Activated CD4-positive, CD25-positive, alpha-beta regulatory T cell treated with anti-CD3 and anti-CD28 coated beads, Interleukin-2, amount 50 U/mL, for 72 hours (primary cell): ENCODE data around the gene MEF2A.

Source experiments
- DNase-seq: peaks from one replicate; pipeline ENCODE4 v3.0.0; 2021

Gene MEF2A

GRCh38 chr15:99564221-99565048 is 1.3 kb upstream of the MEF2A start:
- DNase-seq: no peak

- no peak for DNase-seq
Measured at GRCh38 chr15:99565049-99565298, 810 bp upstream of the MEF2A start.

DNA sequence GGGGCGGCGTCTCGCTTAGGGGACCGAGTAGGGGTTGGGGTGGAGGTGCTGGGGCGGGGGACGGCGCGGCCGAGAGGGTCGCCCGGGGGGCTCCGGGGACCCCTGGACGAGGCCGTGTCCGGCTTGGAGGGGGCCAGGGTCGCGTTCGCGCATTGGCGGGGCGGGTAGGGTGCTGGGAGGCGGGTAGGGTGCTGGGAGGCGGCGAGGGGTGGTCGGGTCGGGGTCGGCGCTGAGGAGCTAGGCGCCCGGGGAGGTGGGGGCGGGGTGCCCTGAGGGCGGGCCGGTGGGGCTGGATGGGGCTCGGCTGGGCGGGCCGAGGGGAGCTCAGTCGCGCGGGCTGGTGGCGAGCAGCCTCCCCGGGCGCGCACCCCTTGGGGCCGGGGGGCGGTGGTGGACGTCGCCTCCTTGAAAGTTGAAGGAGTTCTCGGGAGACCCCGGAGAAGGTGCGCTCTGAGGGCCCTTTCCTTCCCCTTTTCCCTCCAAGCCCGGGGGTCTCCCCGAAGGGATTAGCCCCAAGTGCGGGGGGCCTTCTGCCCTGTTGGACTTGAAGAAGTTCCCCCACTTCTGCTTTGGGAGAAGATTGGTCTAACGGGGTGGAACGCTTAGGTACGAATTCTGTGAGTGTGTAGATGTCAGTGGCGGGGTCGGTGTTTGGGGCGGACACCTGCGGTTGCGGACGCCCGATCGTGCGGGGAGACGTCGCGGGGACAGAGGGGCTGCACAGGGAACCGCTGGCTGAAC is 543 bp downstream of the MEF2A start:
- no peak for DNase-seq

DNA sequence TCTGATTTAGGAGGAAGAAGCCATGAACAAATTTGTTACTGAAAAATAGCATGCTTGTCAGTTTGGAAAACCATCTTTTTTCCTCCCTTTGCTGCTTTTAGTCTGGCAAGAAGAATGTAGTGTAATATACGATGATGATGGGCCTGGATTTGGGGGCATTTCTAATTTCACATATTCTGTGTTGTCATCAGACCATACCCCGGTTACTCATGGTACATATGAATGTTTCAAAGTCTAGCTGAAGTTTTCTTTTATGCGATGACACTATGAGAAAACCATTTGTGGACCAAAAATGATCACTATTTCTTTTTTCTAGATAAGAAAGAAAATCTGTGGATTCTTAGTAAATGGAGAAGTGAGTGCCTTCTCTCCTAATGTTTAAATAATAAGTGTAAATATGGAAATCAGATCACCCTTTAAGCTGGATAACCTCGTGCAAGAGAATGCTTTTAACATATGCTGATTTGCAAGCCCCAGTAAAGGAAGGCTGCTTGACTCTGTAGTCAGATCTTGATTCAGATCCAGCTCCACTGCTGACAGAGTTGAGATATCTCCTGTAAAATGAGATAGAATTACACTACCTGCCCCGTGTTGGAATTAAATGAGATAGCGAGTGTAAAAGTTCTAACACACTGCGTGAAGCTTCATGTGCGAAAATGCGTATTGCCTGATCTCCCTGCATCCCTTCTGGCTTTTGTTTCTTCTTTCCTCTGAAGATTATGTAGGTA is 3.0 kb downstream of the MEF2A start:
- no peak for DNase-seq

- DNase-seq: no peak
Measured at GRCh38 chr15:99571299-99571698, 5.5 kb downstream of the MEF2A start.

GRCh38 chr15:99574048-99574447 is 8.3 kb downstream of the MEF2A start:
- DNase-seq: no peak

DNA sequence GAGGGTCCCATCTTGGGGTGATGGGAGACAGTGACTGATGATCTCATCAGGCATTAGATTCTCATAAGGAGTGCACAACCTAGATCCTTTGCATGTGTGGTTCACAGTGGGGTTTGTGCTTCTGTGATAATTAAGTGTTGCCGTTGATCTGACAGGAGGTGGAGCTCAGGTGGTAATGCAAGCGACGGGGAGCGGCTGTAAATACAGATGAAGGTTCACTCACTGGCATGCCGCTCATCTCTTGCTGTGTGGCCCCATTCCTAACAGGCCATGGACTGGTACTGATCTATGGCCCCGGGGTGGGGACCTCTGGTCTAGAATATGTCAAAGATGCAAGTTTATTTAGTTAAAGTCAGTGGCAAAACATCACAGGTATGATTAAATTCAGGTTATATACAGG is 8.7 kb downstream of the MEF2A start:
- no peak for DNase-seq

- no peak for DNase-seq
Measured at GRCh38 chr15:99578809-99579208, 13.0 kb downstream of the MEF2A start.

DNA sequence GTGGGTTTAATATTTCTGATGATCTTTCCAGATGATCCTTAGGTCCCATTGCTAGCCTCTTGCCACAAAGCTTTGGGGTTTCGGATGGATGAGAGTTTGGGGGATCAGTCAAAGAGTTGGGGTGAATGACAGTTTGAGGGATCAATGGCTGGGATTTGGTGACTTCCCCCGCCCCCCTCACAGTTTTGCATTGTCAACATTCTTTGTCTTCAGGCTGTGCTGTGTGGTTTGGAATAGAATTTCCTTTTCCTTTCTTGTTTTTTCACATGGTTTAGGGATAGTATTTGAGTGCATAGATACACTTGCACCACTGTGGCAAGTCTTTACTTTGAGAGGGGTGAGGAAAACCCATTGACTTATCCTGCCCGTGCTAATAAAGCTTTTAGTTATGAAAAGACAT is 14.3 kb downstream of the MEF2A start:
- no peak for DNase-seq

DNA sequence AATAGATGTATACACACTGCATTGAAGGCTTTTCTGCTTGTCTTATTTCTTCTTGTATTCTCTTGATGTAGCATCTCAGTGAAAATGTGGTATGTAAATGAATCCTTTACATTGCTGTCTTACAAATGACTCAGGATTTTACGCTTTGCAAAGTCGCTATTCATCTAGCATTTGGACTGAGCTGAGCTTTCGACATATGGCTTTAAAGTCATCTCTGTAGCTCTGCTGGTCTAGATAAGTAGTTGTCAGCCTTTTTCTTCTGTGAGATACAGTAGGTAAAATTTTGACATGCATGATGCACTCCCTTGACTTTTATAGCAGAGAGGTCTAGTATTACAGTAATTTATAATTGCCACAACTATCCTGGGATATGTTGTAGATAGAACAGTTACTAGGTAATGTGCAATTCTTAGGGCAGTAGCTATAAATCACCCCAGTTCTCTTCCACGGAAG is 16.8 kb downstream of the MEF2A start:
- DNase-seq: no peak

- DNase-seq: no peak
Measured at GRCh38 chr15:99584081-99584600, 18.4 kb downstream of the MEF2A start.

- DNase-seq: no peak
Measured at GRCh38 chr15:99586121-99586520, 20.3 kb downstream of the MEF2A start.

DNA sequence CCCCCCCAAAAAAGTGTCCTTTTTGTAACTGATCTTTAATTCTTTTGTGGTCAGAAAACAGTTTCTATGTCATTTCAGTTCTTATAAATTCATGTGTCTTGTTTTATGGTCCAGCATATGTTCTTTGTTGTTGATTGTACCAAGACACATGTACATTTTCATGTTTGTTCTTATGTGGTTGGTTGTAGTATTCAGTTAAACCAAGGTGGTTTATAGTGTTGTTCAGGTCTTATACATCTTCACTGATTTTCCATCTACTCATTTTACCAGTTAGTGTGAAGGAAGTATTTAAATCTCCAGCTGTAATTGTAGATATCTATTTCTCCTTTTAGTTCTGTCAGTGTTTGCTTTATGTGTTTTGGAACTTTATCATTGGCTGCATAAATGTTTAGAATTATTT is 24.0 kb downstream of the MEF2A start:
- no peak for DNase-seq

DNA sequence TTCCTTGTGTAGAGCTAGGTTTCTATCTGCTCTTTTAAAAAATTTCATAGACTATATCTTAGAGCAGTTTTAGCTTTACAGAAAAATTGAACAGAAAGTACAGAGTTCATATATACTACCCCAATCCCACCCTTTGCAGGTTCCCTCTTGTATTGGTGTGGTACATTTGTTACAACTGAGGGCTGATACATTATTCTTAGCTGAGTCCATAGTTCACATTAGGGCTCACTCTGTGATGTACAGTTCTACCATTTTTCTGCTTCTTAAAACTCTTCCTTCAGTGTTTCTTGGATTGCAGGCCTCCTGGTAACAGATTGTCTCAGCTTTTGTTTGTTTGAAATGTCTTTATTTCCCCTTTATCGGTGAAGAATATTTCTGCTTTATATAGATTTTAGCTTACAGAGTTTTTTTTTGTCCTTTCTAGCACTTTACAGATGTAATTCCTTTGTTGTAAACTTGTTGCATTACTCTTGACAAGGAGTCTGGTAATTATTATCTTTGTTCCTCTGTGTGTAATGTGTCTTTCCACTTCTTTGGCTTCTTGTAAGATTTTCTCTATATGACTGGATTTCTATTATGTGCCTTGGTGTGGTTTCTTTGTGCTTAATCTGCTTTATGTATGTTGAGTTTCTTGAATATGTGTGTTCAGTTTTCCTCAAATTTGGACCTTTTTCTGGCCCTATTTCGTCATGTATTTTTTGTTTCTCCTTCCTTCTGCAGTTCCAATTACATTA is 25.3 kb downstream of the MEF2A start:
- no peak for DNase-seq

DNA sequence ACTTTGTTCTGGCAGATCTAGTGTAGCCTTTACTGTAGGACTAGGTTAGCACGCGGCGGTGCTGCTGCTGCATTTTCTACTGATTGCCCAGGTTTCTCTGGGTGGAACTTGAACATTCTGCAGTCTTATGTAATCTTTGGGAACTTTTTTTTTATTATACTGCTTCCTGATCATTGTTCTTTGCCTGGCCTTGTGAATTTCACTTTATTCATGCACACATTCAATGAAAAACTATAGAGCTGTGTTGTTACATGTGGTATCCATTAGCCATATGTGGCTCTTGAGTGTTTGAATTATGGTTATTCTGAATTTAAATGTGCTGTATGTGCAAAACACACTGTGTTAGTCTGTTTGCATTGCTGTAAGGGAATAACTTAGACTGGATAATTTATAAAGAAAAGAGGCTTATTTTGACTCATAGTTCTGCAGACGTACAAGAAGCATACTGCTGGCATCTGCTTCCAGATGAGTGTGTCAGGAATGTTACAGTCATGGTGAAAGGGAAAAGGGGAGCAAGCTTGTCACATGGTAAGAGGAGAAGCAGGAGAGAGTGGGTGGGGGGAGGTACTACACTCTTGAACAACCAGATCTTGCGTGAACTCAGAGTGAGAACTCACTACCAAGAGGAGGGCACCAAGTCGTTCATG is 26.5 kb downstream of the MEF2A start:
- DNase-seq: no peak

DNA sequence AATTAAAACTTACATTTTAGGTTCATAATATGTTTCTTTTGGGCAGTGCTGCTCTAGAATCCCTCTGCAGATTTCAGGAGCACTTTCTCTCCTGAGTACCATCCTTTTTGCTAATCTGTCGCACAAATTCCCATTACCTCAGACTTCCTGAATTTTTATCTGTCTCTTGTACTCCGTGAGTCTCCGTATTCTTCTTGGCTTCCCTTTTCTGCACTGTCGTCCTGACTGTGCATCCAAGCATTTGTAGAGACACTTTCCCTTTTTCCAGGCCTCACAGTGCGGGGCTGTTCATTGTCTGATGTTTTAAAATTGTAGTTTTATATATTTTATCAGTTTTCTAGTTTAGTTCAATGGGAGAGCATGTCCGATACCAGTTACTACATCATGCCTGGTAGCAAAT is 27.3 kb downstream of the MEF2A start:
- no peak for DNase-seq

DNA sequence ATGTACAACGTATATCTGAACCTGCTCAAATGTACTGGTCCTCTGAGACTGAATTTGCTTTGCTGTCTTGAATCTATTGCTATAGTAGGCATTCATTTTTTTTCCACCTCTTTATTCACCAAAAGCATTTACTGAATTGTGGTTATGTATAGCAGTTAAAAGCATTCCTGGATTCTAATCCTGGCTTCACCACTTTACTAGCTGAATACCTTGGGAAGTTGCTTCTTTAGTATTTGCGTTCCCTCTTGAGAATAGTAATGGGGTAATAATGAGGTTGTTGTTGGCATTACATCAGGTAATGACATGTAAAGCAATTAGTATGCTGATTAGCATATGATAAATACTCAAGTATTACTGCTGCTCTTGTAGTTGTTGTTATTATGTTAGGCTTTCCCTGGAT is 29.1 kb downstream of the MEF2A start:
- no peak for DNase-seq

DNA sequence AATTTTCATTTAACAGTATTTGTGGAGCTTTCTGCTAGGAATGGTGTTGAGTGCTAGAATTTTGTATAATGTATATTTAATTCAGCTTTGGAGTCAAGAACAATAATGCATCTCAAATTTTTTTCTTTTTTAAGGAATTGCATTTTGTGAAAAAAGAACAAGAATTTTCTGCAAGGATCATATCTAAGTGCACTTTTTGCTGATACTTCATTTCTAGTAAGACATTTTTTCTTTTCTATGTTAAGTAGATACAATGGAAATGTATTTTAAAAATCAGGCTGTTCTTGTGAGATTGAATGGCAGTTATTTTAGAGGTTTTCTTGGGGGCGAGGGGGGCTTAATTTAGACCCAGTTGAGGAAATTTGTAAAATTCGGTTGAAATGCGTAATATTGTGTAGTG is 32.5 kb downstream of the MEF2A start:
- DNase-seq: no peak

- no peak for DNase-seq
Measured at GRCh38 chr15:99603828-99604227, 38.0 kb downstream of the MEF2A start.

DNA sequence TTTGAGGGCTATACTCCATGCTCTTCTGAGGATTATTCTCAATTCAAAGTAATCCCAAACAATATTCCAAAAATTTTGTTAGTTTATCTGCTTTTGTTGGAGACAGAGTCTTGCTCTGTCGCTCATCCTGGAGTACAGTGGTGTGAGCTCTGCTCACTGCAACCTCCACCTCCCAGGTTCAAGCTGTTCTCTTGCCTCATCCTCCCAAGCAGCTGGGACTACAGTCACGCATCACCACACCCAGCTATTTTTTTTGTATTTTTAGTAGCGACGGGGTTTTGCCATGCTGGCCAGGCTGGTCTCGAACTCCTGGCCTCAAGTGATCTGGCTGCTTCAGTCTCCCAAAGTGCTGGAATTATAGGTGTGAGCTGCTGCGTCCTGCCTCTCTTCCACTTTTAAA is 39.1 kb downstream of the MEF2A start:
- DNase-seq: no peak

DNA sequence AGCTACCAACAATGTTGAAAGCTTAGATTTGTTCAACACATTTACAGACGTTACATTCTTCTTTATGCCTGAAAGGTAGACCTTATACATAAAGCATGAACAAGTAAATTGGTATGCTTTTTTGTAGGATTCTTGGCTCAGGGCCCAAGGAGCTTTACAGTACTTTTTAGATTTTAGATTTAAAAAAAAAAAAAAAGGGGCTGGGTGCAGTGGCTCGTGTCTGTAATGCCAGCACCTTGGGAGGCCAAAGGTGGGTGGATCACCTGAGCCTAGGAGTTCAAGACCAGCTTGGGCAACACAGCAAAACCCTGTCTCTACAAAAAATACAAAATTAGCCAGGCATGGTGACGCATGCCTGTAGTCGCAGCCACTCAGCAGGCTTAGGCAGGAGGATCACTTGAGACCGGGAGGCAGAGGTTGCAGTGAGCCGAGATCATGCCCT is 39.7 kb downstream of the MEF2A start:
- no peak for DNase-seq

DNA sequence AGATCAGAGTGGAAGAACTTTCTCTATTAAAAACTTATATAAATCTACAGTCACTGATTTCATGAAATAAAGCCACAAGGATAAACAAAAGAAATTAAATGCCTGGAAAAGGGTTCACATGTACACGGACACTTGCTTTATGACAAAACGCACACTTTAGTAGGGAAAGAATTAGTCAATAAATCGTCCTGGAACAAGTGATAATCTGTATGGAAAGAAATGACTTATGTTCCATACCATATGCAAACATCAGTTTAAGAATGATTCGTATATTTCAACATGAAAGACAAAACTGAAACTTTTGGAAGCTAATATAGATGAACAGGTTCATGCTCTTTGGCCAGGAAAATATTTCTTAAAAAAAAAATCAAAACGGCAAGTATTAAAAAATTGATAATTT is 40.2 kb downstream of the MEF2A start:
- DNase-seq: no peak

GRCh38 chr15:99606646-99607045 is 40.9 kb downstream of the MEF2A start:
- no peak for DNase-seq
